Adrenal gland (tissue), 12 donors: ENCODE measurements around the gene COL23A1. TPM values are rescaled to one million over a fixed set of nuclear protein-coding genes. Genes with fewer than 3 reads are reported as not detected.

ENCODE experiments used
- DNase-seq, 7 donors: peaks; one replicate each; pipeline ENCODE4 v3.0.0-alpha.2; 2019 to 2020
- H3K27ac ChIP-seq, 5 donors: fragments of 200-600 bp; sonication (generic) in 4 of 5; 1 replicate in 3 of 5; 2 replicates in 2 of 5; pipeline versions ENCODE4 v1.5.1 to v1.8.0; 2016 to 2020; ENCODE audit warnings: mild to moderate bottlenecking in 1 of 5
- H3K27me3 ChIP-seq: fragments of 200-600 bp; 2 replicates; pipeline ENCODE4 v1.8.0; 2021
- H3K36me3 ChIP-seq, 2 donors: fragments of 200-600 bp; replicated peaks in 1 of 2; 1 replicate in 1 of 2; 2 replicates in 1 of 2; pipeline versions ENCODE4 v1.5.1 to v1.8.0; 2018 to 2022
- H3K4me1 ChIP-seq, 2 donors: fragments of 200-600 bp; replicated peaks in 1 of 2; 1 replicate in 1 of 2; 2 replicates in 1 of 2; pipeline versions ENCODE4 v1.5.1 to v1.8.0; 2018 to 2021
- H3K4me3 ChIP-seq, 4 donors: fragments of 200-600 bp; sonication (generic) in 3 of 4; one replicate each; pipeline ENCODE4 v1.5.1; 2016 to 2018
- H3K9me3 ChIP-seq, 3 donors: fragments of 200-600 bp; sonication (generic) in 1 of 3; replicated peaks in 1 of 3; 1 replicate in 2 of 3; 2 replicates in 1 of 3; pipeline versions ENCODE4 v1.5.1 to v1.8.0; 2016 to 2021
- POLR2A ChIP-seq, 2 donors: fragments of 450-650 bp; IDR thresholded peaks; one replicate each; pipeline ENCODE4 v1.6.1; 2017; ENCODE audit warnings: antibody characterized with exemption in 2 of 2, mild to moderate bottlenecking in 2 of 2, moderate library complexity in 1 of 2
- WGBS, 4 donors: extraction: QIAGEN DNeasy Blood & Tissue Kit in 2 of 4; methylation state at CpG; one replicate each; pipeline versions ENCODE4 v1.1.5 to v1.1.7; 2013 to 2017; 5-methylcytosine and 5-hydroxymethylcytosine counted together
- intact Hi-C, 2 donors: fragments of 100-400 bp; cut with DNase I; formaldehyde crosslinking; loops; one replicate each; pipeline versions ENCODE4 v1.14.1 to v1.15.0; 2022 to 2023
- polyA plus RNA-seq, 3 donors: library from polyadenylated mRNA; stranded (reverse); fragments of 200-250 nt in 2 of 3; fragments of 350-450 nt in 1 of 3; fragmentation: Illumina TruSeq in 1 of 3; extraction: RNeasy Lipid Tissue Mini Kit (QIAGEN cat#74804) in 1 of 3; gene quantifications; one replicate each; pipeline ENCODE4 v1.2.3, GENCODE V29; 2013 to 2014
- total RNA-seq, 9 donors: library from RNA; depleted of rRNA in 4 of 9; stranded (reverse); fragments of >200 nt in 4 of 9; fragments of 120-200 nt in 1 of 9; fragmentation: NEBNext Ultra II Directional in 1 of 9; extraction: Animal tissue kit (Norgen Biotek cat#: 25700) in 1 of 9; gene quantifications; one replicate each; pipeline versions ENCODE4 v1.1.0 to v1.2.4, GENCODE V29; 2013 to 2023
- TF ChIP-seq, protein P1 (sequence below), 6 experiments: fragments of 450-650 bp in 4 of 6; fragments of 200-600 bp in 2 of 6; sonication (generic) in 1 of 6; IDR thresholded peaks; 1 replicate in 5 of 6; 2 replicates in 1 of 6; pipeline versions ENCODE4 v1.5.1 to v1.8.0; 2016 to 2021; ENCODE audit warnings: antibody characterized with exemption in 6 of 6, mild to moderate bottlenecking in 2 of 6, moderate library complexity in 1 of 6
- donor health status: healthy with polysubstance abuse.
- donor health status: Bipolar disorder and iron deficiency.
- donor health status: DM: yes; HTN: yes; CAD: no.
- donor health status: DM: no; HTN: no; CAD: no.
- donor health status: DM: no; HTN: no; CAD: no.
- donor health status: DM: yes; HTN: yes; CAD: no.

Gene COL23A1
- total and polyA plus RNA-seq, 12 donors = 0.09 to 4.4 (median 0.88) TPM

DNA sequence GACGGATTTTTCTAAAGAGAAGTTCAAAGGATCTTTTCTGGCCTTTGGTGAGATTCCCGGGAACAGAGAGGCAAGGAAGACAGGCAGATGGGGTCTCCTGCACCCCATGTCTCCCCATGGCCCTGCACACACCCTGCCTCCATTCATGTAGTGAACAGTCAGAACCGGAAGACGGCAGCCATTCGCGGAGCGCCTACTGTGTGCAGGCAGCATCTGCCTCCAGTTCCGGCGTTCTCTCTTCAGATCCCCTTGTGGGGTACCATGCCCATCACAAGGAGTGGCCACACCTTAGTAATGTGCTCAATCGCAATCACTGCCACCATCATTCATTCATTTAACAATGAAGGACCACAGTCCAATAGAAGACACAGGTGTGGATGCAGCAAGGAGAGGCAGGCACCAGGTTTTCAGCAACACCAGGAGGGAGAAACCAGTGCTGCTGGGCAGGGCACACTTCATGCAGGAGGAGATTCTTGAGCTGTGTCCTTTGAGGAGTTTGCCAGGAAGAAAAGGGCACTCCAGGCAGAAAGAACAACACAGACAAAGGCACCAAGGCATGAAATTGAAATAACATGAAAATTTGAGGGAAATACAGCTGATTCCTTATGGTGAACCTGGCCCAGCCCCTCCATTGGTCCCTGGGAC lies 186.1 kb downstream of the COL23A1 start:
- Histone ChIP-seq H3K4me3 (no peak overlapping the region), H3K27ac (no peak overlapping the region), H3K4me1 (no peaks in the 10 kb centered on the region), H3K9me3 (no peaks in the 10 kb centered on the region), H3K27me3 (no peaks in the 10 kb centered on the region), H3K36me3 (no peaks in the 10 kb centered on the region)
- intact Hi-C loops = no loop called here
- TF ChIP-seq, protein P1, sequence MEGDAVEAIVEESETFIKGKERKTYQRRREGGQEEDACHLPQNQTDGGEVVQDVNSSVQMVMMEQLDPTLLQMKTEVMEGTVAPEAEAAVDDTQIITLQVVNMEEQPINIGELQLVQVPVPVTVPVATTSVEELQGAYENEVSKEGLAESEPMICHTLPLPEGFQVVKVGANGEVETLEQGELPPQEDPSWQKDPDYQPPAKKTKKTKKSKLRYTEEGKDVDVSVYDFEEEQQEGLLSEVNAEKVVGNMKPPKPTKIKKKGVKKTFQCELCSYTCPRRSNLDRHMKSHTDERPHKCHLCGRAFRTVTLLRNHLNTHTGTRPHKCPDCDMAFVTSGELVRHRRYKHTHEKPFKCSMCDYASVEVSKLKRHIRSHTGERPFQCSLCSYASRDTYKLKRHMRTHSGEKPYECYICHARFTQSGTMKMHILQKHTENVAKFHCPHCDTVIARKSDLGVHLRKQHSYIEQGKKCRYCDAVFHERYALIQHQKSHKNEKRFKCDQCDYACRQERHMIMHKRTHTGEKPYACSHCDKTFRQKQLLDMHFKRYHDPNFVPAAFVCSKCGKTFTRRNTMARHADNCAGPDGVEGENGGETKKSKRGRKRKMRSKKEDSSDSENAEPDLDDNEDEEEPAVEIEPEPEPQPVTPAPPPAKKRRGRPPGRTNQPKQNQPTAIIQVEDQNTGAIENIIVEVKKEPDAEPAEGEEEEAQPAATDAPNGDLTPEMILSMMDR (IDR thresholded peaks at IDR 0.05) = no peak
- no peak for TF ChIP-seq POLR2A (IDR thresholded peaks at IDR 0.05)
- 79 to 94% (median 91%) methylated on average over 10 of the region's 10 CpGs for WGBS, 4 donors
- DNase-seq = peak in 1 of 7 donors; percentile 20

GRCh38 chr5:178403351-178403750 lies 186.8 kb downstream of the COL23A1 start:
- H3K4me1 ChIP-seq = no peaks in the 10 kb centered on the region
- no peaks in the 10 kb centered on the region for H3K9me3 ChIP-seq
- intact Hi-C loops = no loop called here
- WGBS, 4 donors = 93 to 98% (median 94%) methylated on average over 8 of the region's 8 CpGs
- H3K36me3 ChIP-seq = no peaks in the 10 kb centered on the region
- no peak overlapping the region for H3K27ac ChIP-seq
- no peak for TF ChIP-seq POLR2A (IDR thresholded peaks at IDR 0.05)
- TF ChIP-seq, protein P1 (IDR thresholded peaks at IDR 0.05) = no peak
- H3K27me3 ChIP-seq = no peaks in the 10 kb centered on the region
- peak in 1 of 7 donors; percentile 15 for DNase-seq
- H3K4me3 ChIP-seq = no peak overlapping the region

GRCh38 chr5:178399701-178400095 lies 190.5 kb downstream of the COL23A1 start:
- no peak overlapping the region for H3K27ac ChIP-seq
- no peaks in the 10 kb centered on the region for H3K36me3 ChIP-seq
- no peak for TF ChIP-seq POLR2A (IDR thresholded peaks at IDR 0.05)
- TF ChIP-seq, protein P1 (IDR thresholded peaks at IDR 0.05) = no peak
- no peaks in the 10 kb centered on the region for H3K9me3 ChIP-seq
- H3K27me3 ChIP-seq = no peaks in the 10 kb centered on the region
- no peaks in the 10 kb centered on the region for H3K4me1 ChIP-seq
- 70 to 87% (median 77%) methylated on average over 12 of the region's 12 CpGs for WGBS, 4 donors
- H3K4me3 ChIP-seq = no peak overlapping the region
- intact Hi-C loops = no loop called here
- no peak for DNase-seq

GRCh38 chr5:178398901-178399700 lies 191.1 kb downstream of the COL23A1 start:
- Histone ChIP-seq H3K27ac (no peak overlapping the region), H3K36me3 (no peaks in the 10 kb centered on the region), H3K4me1 (no peaks in the 10 kb centered on the region), H3K4me3 (no peak overlapping the region), H3K9me3 (no peaks in the 10 kb centered on the region), H3K27me3 (no peaks in the 10 kb centered on the region)
- intact Hi-C loops = no loop called here
- 61 to 72% (median 65%) methylated on average over 4 to 15 of the region's 15 CpGs for WGBS, 4 donors
- TF ChIP-seq, protein P1 (IDR thresholded peaks at IDR 0.05) = no peak
- no peak for TF ChIP-seq POLR2A (IDR thresholded peaks at IDR 0.05)
- DNase-seq = no peak
